Fibroblast of lung (primary cell): ENCODE data around the gene CD59.

Experiments used
- EZH2 ChIP-seq: IDR thresholded peaks from 2 replicates; pipeline ENCODE4 v1.5.1; 2012; ENCODE audit warnings: low read length, control low read depth, mild to moderate bottlenecking; ENCODE audit errors: missing control alignments
- TF ChIP-seq, protein P1 (sequence below), 2 donors: IDR thresholded peaks in 1 of 2; conservative IDR thresholded peaks in 1 of 2; 1 replicate in 1 of 2; 2 replicates in 1 of 2; pipeline ENCODE4 v1.5.1; 2011 to 2012; ENCODE audit warnings: low read length in 2 of 2, control low read depth in 1 of 2, inconsistent platforms in 1 of 2, low read depth in 1 of 2, mild to moderate bottlenecking in 1 of 2

DNA sequence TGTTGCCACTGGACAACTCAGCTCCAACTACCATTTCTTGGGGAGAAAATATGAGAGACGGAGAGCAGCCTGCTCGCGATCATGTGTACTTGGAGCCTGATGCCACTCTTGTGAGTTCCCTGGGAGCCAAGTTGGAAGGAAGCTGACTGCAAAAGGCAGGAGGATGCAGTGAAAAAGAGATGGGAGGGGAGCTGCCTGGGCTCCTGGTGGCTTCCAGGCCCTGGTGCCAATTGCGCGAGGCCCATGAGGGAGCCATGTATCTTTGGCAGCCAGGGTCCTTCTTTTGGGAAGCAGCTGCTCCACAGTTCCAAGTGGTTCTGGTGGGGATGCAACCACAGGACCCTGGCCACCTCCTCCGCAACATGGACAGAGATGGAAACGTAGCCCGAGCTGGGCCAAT is 46.7 kb downstream of the CD59 start:
- TF ChIP-seq, protein P1, sequence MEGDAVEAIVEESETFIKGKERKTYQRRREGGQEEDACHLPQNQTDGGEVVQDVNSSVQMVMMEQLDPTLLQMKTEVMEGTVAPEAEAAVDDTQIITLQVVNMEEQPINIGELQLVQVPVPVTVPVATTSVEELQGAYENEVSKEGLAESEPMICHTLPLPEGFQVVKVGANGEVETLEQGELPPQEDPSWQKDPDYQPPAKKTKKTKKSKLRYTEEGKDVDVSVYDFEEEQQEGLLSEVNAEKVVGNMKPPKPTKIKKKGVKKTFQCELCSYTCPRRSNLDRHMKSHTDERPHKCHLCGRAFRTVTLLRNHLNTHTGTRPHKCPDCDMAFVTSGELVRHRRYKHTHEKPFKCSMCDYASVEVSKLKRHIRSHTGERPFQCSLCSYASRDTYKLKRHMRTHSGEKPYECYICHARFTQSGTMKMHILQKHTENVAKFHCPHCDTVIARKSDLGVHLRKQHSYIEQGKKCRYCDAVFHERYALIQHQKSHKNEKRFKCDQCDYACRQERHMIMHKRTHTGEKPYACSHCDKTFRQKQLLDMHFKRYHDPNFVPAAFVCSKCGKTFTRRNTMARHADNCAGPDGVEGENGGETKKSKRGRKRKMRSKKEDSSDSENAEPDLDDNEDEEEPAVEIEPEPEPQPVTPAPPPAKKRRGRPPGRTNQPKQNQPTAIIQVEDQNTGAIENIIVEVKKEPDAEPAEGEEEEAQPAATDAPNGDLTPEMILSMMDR (conservative IDR thresholded peaks at IDR 0.05 in 1 of 2, IDR thresholded peaks at IDR 0.05 in 1 of 2; ENCODE audit: low read depth in 1 of 2, low read length in 2 of 2), result no peak
- no peak for TF ChIP-seq EZH2
